GM12878 (cell line): ENCODE measurements around the gene SORCS2. TPM values are rescaled to one million over a fixed set of nuclear protein-coding genes. Genes with fewer than 3 reads are reported as not detected.

ENCODE experiments used
- ATAC-seq: fragments of 200-7000 bp; cut with Tn5 transposase; 3 replicates; pipeline ENCODE4 v1.9.1; 2020; ENCODE audit warnings: mild to moderate bottlenecking, moderate library complexity
- BruUV-seq: library from RNA; stranded (reverse); fragments of 400-500 nt; replicated peaks from 2 replicates; lab custom pipeline; 2021; lab: Mats Ljungman, UMichigan
- CTCF ChIA-PET: fragments of 300-600 bp; sonication (Branson Sonifier 250); formaldehyde crosslinking; extraction: SDS; loops from one replicate; lab custom pipeline; 2021; ENCODE audit warnings: inconsistent platforms; lab: Yijun Ruan, JAX
- POLR2A ChIA-PET: fragments of 350-600 bp; formaldehyde crosslinking; extraction: SDS; loops from one replicate; lab custom pipeline; 2021; ENCODE audit warnings: inconsistent platforms; lab: Charles Lee
- RAD21 ChIA-PET: fragments of 300-600 bp; sonication (Branson Sonifier 250); formaldehyde crosslinking; loops from one replicate; lab custom pipeline; 2023; ENCODE audit warnings: antibody characterized with exemption; ENCODE audit not compliant: unreplicated experiment; lab: Charles Lee
- SMC1A ChIA-PET: fragments of 300-600 bp; sonication (Branson Sonifier 250); formaldehyde crosslinking; loops from one replicate; lab custom pipeline; 2023; ENCODE audit not compliant: unreplicated experiment, uncharacterized antibody; lab: Charles Lee
- DNase-seq: peaks from one replicate; pipeline ENCODE4 v3.0.0-alpha.2; 2011; ENCODE audit warnings: low read depth, low spot score
- FAIRE-seq: peaks from 3 replicates; lab custom pipeline; 2011; peaks lifted over from hg19 to GRCh38; lab: Jason Lieb, UNC
- H2AFZ ChIP-seq: 2 replicates; pipeline ENCODE4 v1.6.0; 2011; ENCODE audit warnings: low read depth, low read length, control low read depth; ENCODE audit not compliant: control insufficient read depth
- H3K27ac ChIP-seq: 2 replicates; pipeline ENCODE4 v1.5.1; 2011; ENCODE audit warnings: control low read depth; ENCODE audit not compliant: control insufficient read depth, insufficient read depth
- H3K27me3 ChIP-seq, 2 experiments: replicated peaks in 1 of 2; 2 replicates each; pipeline versions ENCODE4 v1.6.0 to v1.6.1; 2011; ENCODE audit warnings: low read length in 1 of 2; ENCODE audit not compliant: control insufficient read depth in 2 of 2, insufficient read depth in 2 of 2
- H3K36me3 ChIP-seq, 2 experiments: 2 replicates each; pipeline ENCODE4 v1.5.1; 2011; ENCODE audit warnings: low read length in 1 of 2; ENCODE audit not compliant: control insufficient read depth in 2 of 2, insufficient read depth in 2 of 2
- H3K4me1 ChIP-seq: 2 replicates; pipeline ENCODE4 v1.6.1; 2011; ENCODE audit warnings: mild to moderate bottlenecking, low read length, moderate library complexity, mixed read lengths; ENCODE audit not compliant: control insufficient read depth, insufficient read depth
- H3K4me2 ChIP-seq: 2 replicates; pipeline ENCODE4 v1.6.0; 2011; ENCODE audit warnings: control low read depth; ENCODE audit not compliant: control insufficient read depth, insufficient read depth
- H3K4me3 ChIP-seq: fragments of 200-600 bp; sonication (generic); 2 replicates; pipeline ENCODE4 v1.5.1; 2016
- H3K79me2 ChIP-seq: 2 replicates; pipeline ENCODE4 v1.6.0; 2011; ENCODE audit warnings: low read length; ENCODE audit not compliant: control insufficient read depth, insufficient read depth
- H3K9ac ChIP-seq: 2 replicates; pipeline ENCODE4 v1.8.0; 2011; ENCODE audit warnings: low read length, control low read depth, mixed read lengths; ENCODE audit not compliant: control insufficient read depth, insufficient read depth
- H3K9me3 ChIP-seq: replicated peaks from 3 replicates; pipeline ENCODE4 v1.5.1; 2011; ENCODE audit warnings: mild to moderate bottlenecking, low read length; ENCODE audit not compliant: control insufficient read depth, insufficient read depth
- H4K20me1 ChIP-seq: 2 replicates; pipeline ENCODE4 v1.6.0; 2011; ENCODE audit not compliant: control insufficient read depth, insufficient read depth
- BMI1 ChIP-seq: fragments of 450-650 bp; IDR thresholded peaks from 2 replicates; pipeline ENCODE4 v1.6.1; 2016; ENCODE audit warnings: mild to moderate bottlenecking, moderate library complexity, borderline replicate concordance
- CBX5 ChIP-seq: sonication (generic); IDR thresholded peaks from 2 replicates; pipeline ENCODE4 v1.6.1; 2016; ENCODE audit warnings: low read depth, moderate library complexity, mild to moderate bottlenecking, inconsistent platforms
- CEBPZ ChIP-seq: fragments of 150-350 bp; IDR thresholded peaks from 2 replicates; pipeline ENCODE4 v1.6.1; 2016; ENCODE audit warnings: low read depth, low read length
- E2F4 ChIP-seq: IDR thresholded peaks from 2 replicates; pipeline ENCODE4 v1.6.1; 2012; ENCODE audit warnings: low read depth, low read length, improper control_type of control experiment
- EGR1 ChIP-seq, 2 experiments: IDR thresholded peaks; 1 replicate in 1 of 2; 2 replicates in 1 of 2; pipeline ENCODE4 v1.6.1; 2011 to 2012; ENCODE audit warnings: low read depth in 2 of 2, low read length in 2 of 2, borderline replicate concordance in 1 of 2, mild to moderate bottlenecking in 1 of 2, moderate library complexity in 1 of 2
- GABPA ChIP-seq: IDR thresholded peaks from 2 replicates; pipeline ENCODE4 v1.6.1; 2014; ENCODE audit warnings: antibody characterized with exemption, low read depth, mild to moderate bottlenecking, inconsistent platforms
- PAX5 ChIP-seq: IDR thresholded peaks from 2 replicates; pipeline ENCODE4 v1.6.1; 2011; ENCODE audit warnings: low read depth, low read length, borderline replicate concordance
- POLR2AphosphoS5 ChIP-seq: IDR thresholded peaks from 2 replicates; pipeline ENCODE4 v1.6.1; 2011; ENCODE audit warnings: mild to moderate bottlenecking, low read length, inconsistent platforms
- RCOR1 ChIP-seq: conservative IDR thresholded peaks from 2 replicates; pipeline ENCODE4 v1.6.1; 2012; ENCODE audit warnings: low read depth, low read length, improper control_type of control experiment
- SP1 ChIP-seq: IDR thresholded peaks from one replicate; pipeline ENCODE4 v1.6.1; 2011; ENCODE audit warnings: low read depth, low read length
- SREBF2 ChIP-seq: IDR thresholded peaks from 2 replicates; pipeline ENCODE4 v1.6.1; 2012; ENCODE audit warnings: mild to moderate bottlenecking, low read length
- STAT1 ChIP-seq: fragments of 450-650 bp; conservative IDR thresholded peaks from 2 replicates; pipeline ENCODE4 v1.6.1; 2014; ENCODE audit warnings: antibody characterized with exemption, mild to moderate bottlenecking
- USF2 ChIP-seq: IDR thresholded peaks from 2 replicates; pipeline ENCODE4 v1.6.1; 2011; ENCODE audit warnings: low read depth, low read length, improper control_type of control experiment, borderline replicate concordance
- ZZZ3 ChIP-seq: IDR thresholded peaks from 2 replicates; pipeline ENCODE4 v1.6.1; 2011; ENCODE audit warnings: low read depth; ENCODE audit not compliant: control insufficient read depth, insufficient read length
- WGBS: methylation state at CpG from one replicate; pipeline ENCODE4 v1.1.6; 2016; ENCODE audit warnings: low lambda C conversion rate; ENCODE audit not compliant: insufficient replicate concordance, insufficient coverage; ENCODE audit errors: missing lambda C conversion rate; 5-methylcytosine and 5-hydroxymethylcytosine counted together
- in situ Hi-C: fragments of 300-500 bp; cut with MboI; formaldehyde crosslinking; loops from 9 replicates; pipeline ENCODE4 v1.14.3; 2018; ENCODE audit warnings: mixed read lengths
- intact Hi-C: fragments of 100-400 bp; cut with micrococcal nuclease; formaldehyde crosslinking; loops from one replicate; pipeline ENCODE4 v1.14.2; 2022; ENCODE audit not compliant: unreplicated experiment
- polyA plus RNA-seq, 11 experiments: library from polyadenylated mRNA; depleted of rRNA in 4 of 11; unstranded in 6 of 11; stranded (reverse) in 5 of 11; fragments of >200 nt; fragmentation: Nextera tagmentation in 4 of 11; fragmentation: Illumina TruSeq in 1 of 11; extraction: Ambion mirVana in 4 of 11; extraction: Trizol in 1 of 11; gene quantifications; 1 replicate in 1 of 11; 2 replicates in 10 of 11; pipeline versions ENCODE4 v1.2.1 to v1.2.3, GENCODE V29; 2011 to 2016; ENCODE audit warnings: inconsistent platforms in 2 of 11, missing spikeins in 2 of 11, low read depth in 1 of 11
- total RNA-seq, 4 experiments: library from RNA; depleted of rRNA in 3 of 4; stranded (reverse); fragments of >200 nt in 3 of 4; fragmentation: Illumina TruSeq in 1 of 4; extraction: Trizol in 1 of 4; gene quantifications; 2 replicates each; pipeline versions ENCODE4 v1.2.1 to v1.2.3, GENCODE V29; 2013 to 2021

The SORCS2 gene
- total and polyA plus RNA-seq, 10 of the 15 experiments (the other 5 are each of a cell fraction or from before 2014, with no cell fraction given): 0.01 to 0.15 (median 0.05) TPM; not detected in 5

GRCh38 chr4:7788193-7788592 is 595.9 kb downstream of the SORCS2 start:
- no peak for ATAC-seq
- intact Hi-C loops: no loop called here
- in situ Hi-C loops: no loop called here
- SMC1A ChIA-PET: no interaction called here
- CTCF ChIA-PET: no interaction called here
- Histone ChIP-seq H3K79me2 (no peaks in the 10 kb centered on the region), H4K20me1 (no peaks in the 10 kb centered on the region), H3K4me2 (no peak overlapping the region), H3K9me3 (no peaks in the 10 kb centered on the region), H3K36me3 (no peaks in the 10 kb centered on the region), H3K27ac (no peak overlapping the region), H2AFZ (no peak overlapping the region), H3K4me3 (no peak overlapping the region), H3K9ac (no peak overlapping the region), H3K4me1 (peaks cover 11% of the 10 kb centered on the region), H3K27me3 (no peaks in the 10 kb centered on the region; a peak in 2 of 4 replicates)
- WGBS: 67% methylated on average over 17 of the region's 17 CpGs
- FAIRE-seq: no peak
- POLR2A ChIA-PET: no interaction called here
- TF ChIP-seq SP1 (no peak), POLR2AphosphoS5 (no peak), GABPA (no peak), BMI1 (no peak), E2F4 (no peak), STAT1 (no peak), USF2 (no peak), CEBPZ (no peak), RCOR1 (no peak), ZZZ3 (no peak), CBX5 (no peak), SREBF2 (no peak), PAX5 (no peak), EGR1 (IDR thresholded peaks at IDR 0.05; ENCODE audit: borderline replicate concordance in 1 of 2, low read depth in 2 of 2, low read length in 2 of 2) (no peak)
- no TSS peak for BruUV-seq
- RAD21 ChIA-PET: no interaction called here
- no peak for DNase-seq
